HepG2 (cell line): ENCODE results near the gene UCP3. TPM values are rescaled to one million over a fixed set of nuclear protein-coding genes. Genes with fewer than 3 reads are reported as not detected.

Source experiments
- ATAC-seq: fragments of 200-7000 bp; cut with Tn5 transposase; 3 replicates; pipeline ENCODE4 v1.9.1; 2020; ENCODE audit warnings: mild to moderate bottlenecking, moderate library complexity
- BruUV-seq: library from RNA; stranded (reverse); fragments of 400-500 nt; replicated peaks from 2 replicates; lab custom pipeline; 2021; lab: Mats Ljungman, UMichigan
- CTCF ChIA-PET: fragments of 300-600 bp; formaldehyde crosslinking; extraction: SDS; loops from one replicate; lab custom pipeline; 2021; ENCODE audit warnings: low total read pairs, inconsistent platforms, low intra/inter-chr PET ratio; lab: Yijun Ruan, JAX
- POLR2A ChIA-PET: fragments of 350-600 bp; sonication (Branson Sonifier 250); formaldehyde crosslinking; loops from one replicate; lab custom pipeline; 2020; ENCODE audit warnings: antibody characterized with exemption, inconsistent platforms; lab: Yijun Ruan, JAX
- DNase-seq: peaks from one replicate; pipeline ENCODE4 v3.0.0-alpha.2; 2015; ENCODE audit warnings: low spot score
- FAIRE-seq: peaks from 3 replicates; lab custom pipeline; 2011; peaks lifted over from hg19 to GRCh38; lab: Jason Lieb, UNC
- H2AFZ ChIP-seq: one replicate; pipeline ENCODE4 v1.6.1; 2011; ENCODE audit warnings: low read length, inconsistent platforms
- H3K27ac ChIP-seq: fragments of 300-600 bp; 3 replicates; pipeline ENCODE4 v1.8.0; 2011; ENCODE audit warnings: mixed run types, mild to moderate bottlenecking, mixed read lengths, low read length, inconsistent platforms; ENCODE audit not compliant: insufficient read depth; ENCODE audit errors: extremely low read length
- H3K27me3 ChIP-seq, 2 experiments: fragments of 200-600 bp in 1 of 2; 2 replicates in 1 of 2; 3 replicates in 1 of 2; pipeline versions ENCODE4 v1.6.0 to v1.8.0; 2011; ENCODE audit warnings: low read length in 2 of 2, mild to moderate bottlenecking in 2 of 2, moderate library complexity in 2 of 2, inconsistent platforms in 1 of 2; ENCODE audit not compliant: insufficient read depth in 2 of 2, control insufficient read depth in 1 of 2
- H3K36me3 ChIP-seq, 2 experiments: fragments of 200-600 bp in 1 of 2; replicated peaks in 1 of 2; 2 replicates in 1 of 2; 3 replicates in 1 of 2; pipeline versions ENCODE4 v1.5.1 to v1.8.0; 2011; ENCODE audit warnings: low read length in 2 of 2, inconsistent platforms in 1 of 2; ENCODE audit not compliant: insufficient read depth in 2 of 2, control insufficient read depth in 1 of 2
- H3K4me1 ChIP-seq: 2 replicates; pipeline ENCODE4 v1.5.1; 2012; ENCODE audit warnings: low read length, inconsistent platforms; ENCODE audit not compliant: insufficient read depth
- H3K4me2 ChIP-seq: 2 replicates; pipeline ENCODE4 v1.6.0; 2011; ENCODE audit warnings: low read depth, low read length, inconsistent platforms
- H3K4me3 ChIP-seq, 3 experiments: fragments of 200-600 bp in 1 of 3; sonication (generic), shearing (Covaris generic) in 1 of 3; replicated peaks in 1 of 3; 2 replicates each; pipeline ENCODE4 v1.5.1; 2011 to 2016; ENCODE audit warnings: low read length in 3 of 3, inconsistent platforms in 2 of 3, low read depth in 2 of 3, mild to moderate bottlenecking in 2 of 3, control low read depth in 1 of 3, mixed read lengths in 1 of 3; ENCODE audit not compliant: insufficient read depth in 1 of 3
- H3K79me2 ChIP-seq: one replicate; pipeline ENCODE4 v1.6.1; 2011; ENCODE audit warnings: low read length, inconsistent platforms; ENCODE audit not compliant: insufficient read depth
- H3K9ac ChIP-seq: 2 replicates; pipeline ENCODE4 v1.6.0; 2011; ENCODE audit warnings: mild to moderate bottlenecking, low read depth, low read length, inconsistent platforms; ENCODE audit not compliant: insufficient read depth
- H3K9me3 ChIP-seq: 2 replicates; pipeline ENCODE4 v1.5.1; 2012; ENCODE audit warnings: mild to moderate bottlenecking, low read length
- H4K20me1 ChIP-seq: 2 replicates; pipeline ENCODE4 v1.6.0; 2011; ENCODE audit warnings: inconsistent platforms, mild to moderate bottlenecking, low read length, moderate library complexity; ENCODE audit not compliant: insufficient read depth
- ESRRA ChIP-seq: sonication (generic); formaldehyde crosslinking; IDR thresholded peaks from 2 replicates; pipeline ENCODE4 v1.5.1; 2020; ENCODE audit warnings: mild to moderate bottlenecking, low read depth, missing genetic modification reagents
- IKZF5 ChIP-seq: IDR thresholded peaks from 2 replicates; pipeline ENCODE4 v1.6.1; 2018; ENCODE audit warnings: missing genetic modification reagents, mild to moderate bottlenecking, missing compliant biosample characterization
- RFX1 ChIP-seq: fragments of 450-650 bp; IDR thresholded peaks from 2 replicates; pipeline ENCODE4 v1.6.1; 2017
- TARDBP ChIP-seq: sonication (generic); formaldehyde crosslinking; IDR thresholded peaks from 2 replicates; pipeline ENCODE4 v1.8.0; 2022; ENCODE audit warnings: mild to moderate bottlenecking, missing genetic modification reagents
- TBL1XR1 ChIP-seq: fragments of 150-350 bp; IDR thresholded peaks from 2 replicates; pipeline ENCODE4 v1.6.1; 2014; ENCODE audit warnings: borderline replicate concordance, low read length; ENCODE audit not compliant: partially characterized antibody
- TRAFD1 ChIP-seq: sonication (generic); formaldehyde crosslinking; IDR thresholded peaks from 2 replicates; pipeline ENCODE4 v1.5.1; 2020; ENCODE audit warnings: missing genetic modification reagents, mild to moderate bottlenecking, borderline replicate concordance
- ZBTB37 ChIP-seq: sonication (generic); formaldehyde crosslinking; IDR thresholded peaks from 2 replicates; pipeline ENCODE4 v1.4.0; 2020; ENCODE audit warnings: mild to moderate bottlenecking, missing genetic modification reagents
- ZNF124 ChIP-seq: sonication (generic); formaldehyde crosslinking; IDR thresholded peaks from 2 replicates; pipeline ENCODE4 v1.4.0; 2020; ENCODE audit warnings: missing genetic modification reagents
- ZSCAN5A ChIP-seq: sonication (generic); formaldehyde crosslinking; IDR thresholded peaks from 2 replicates; pipeline ENCODE4 v1.8.0; 2022; ENCODE audit warnings: mild to moderate bottlenecking, missing genetic modification reagents, borderline replicate concordance
- WGBS: methylation state at CpG from one replicate; pipeline ENCODE4 v1.1.6; 2017; ENCODE audit warnings: low lambda C conversion rate; 5-methylcytosine and 5-hydroxymethylcytosine counted together
- in situ Hi-C: cut with HindIII; loops from 2 replicates; pipeline ENCODE4 v1.10.0; 2017; ENCODE audit warnings: low pct_unique_long_range_greater_than_20kb; ENCODE audit not compliant: extremely low pct_ligation_motif_present
- intact Hi-C: fragments of 100-400 bp; cut with micrococcal nuclease; formaldehyde crosslinking; loops from one replicate; pipeline ENCODE4 v1.10.0; 2022; ENCODE audit not compliant: unreplicated experiment
- polyA plus RNA-seq, 8 experiments: library from polyadenylated mRNA; depleted of rRNA in 3 of 8; stranded (reverse) in 7 of 8; unstranded in 1 of 8; fragments of >200 nt; fragmentation: Illumina TruSeq in 4 of 8; extraction: Trizol in 4 of 8; gene quantifications; 2 replicates each; pipeline versions ENCODE4 v1.2.1 to v1.2.3, GENCODE V29; 2011 to 2016; ENCODE audit warnings: low read depth in 4 of 8, missing spikeins in 1 of 8, mixed read lengths in 1 of 8; ENCODE audit not compliant: insufficient read depth in 1 of 8
- total RNA-seq, 5 experiments: library from RNA; depleted of rRNA; stranded (reverse); fragments of >200 nt; fragmentation: Illumina TruSeq; extraction: Trizol; gene quantifications; 2 replicates each; pipeline ENCODE4 v1.2.3, GENCODE V29; 2016; ENCODE audit warnings: low read depth in 1 of 5

The UCP3 gene
- total and polyA plus RNA-seq, 2 of the 13 experiments (the other 11 are each of a cell fraction or from before 2014, with no cell fraction given), result 0.37 TPM; not detected in 1

- no peak for TF ChIP-seq ZBTB37
- TF ChIP-seq ESRRA (CRISPR knock-in tag), result no peak
- TF ChIP-seq ZNF124 (CRISPR knock-in tag), result no peak
- no peak for TF ChIP-seq ZSCAN5A (CRISPR knock-in tag)
- no peak for TF ChIP-seq TBL1XR1
- TF ChIP-seq TRAFD1 (CRISPR knock-in tag), result no peak
- TF ChIP-seq TARDBP (CRISPR knock-in tag), result no peak
- no peak for TF ChIP-seq RFX1
- TF ChIP-seq IKZF5 (CRISPR knock-in tag), result no peak
- no peaks in the 10 kb centered on the region for H3K27me3 ChIP-seq
- FAIRE-seq, result no peak
- H2AFZ ChIP-seq, result no peak overlapping the region
- no peak overlapping the region for H3K9ac ChIP-seq
- H3K4me3 ChIP-seq, result no peak overlapping the region
- no peak overlapping the region for H3K27ac ChIP-seq
- H3K4me2 ChIP-seq, result no peak overlapping the region
- peaks cover 33% of the 10 kb centered on the region for H3K4me1 ChIP-seq
- no peak for DNase-seq
- H4K20me1 ChIP-seq, result no peaks in the 10 kb centered on the region
- CTCF ChIA-PET, result no interaction called here
- ATAC-seq, result no peak
- H3K36me3 ChIP-seq, result no peaks in the 10 kb centered on the region
- POLR2A ChIA-PET, result interaction anchor here (1.6 kb wide), 1 partner anchor 16 kb away, joined by 4 read pairs; no protein-coding TSS in a partner anchor
- H3K79me2 ChIP-seq, result no peaks in the 10 kb centered on the region
- no TSS peak for BruUV-seq
- WGBS, result 88% methylated on average over 4 of the region's 4 CpGs
- in situ Hi-C loops (no loop called here), intact Hi-C loops (no loop called here)
- no peaks in the 10 kb centered on the region for H3K9me3 ChIP-seq
These were observed 6.1 kb downstream of the UCP3 start for GRCh38 chr11:74002832-74003231.
